Natural killer cell (primary cell): ENCODE results near the gene PCYOX1L. TPM values are rescaled to one million over a fixed set of nuclear protein-coding genes. Genes with fewer than 3 reads are reported as not detected.

Experiments
- ATAC-seq, 3 donors: fragments of 150-1000 bp in 2 of 3; fragments of 200-7000 bp in 1 of 3; cut with Tn5 transposase; 1 replicate in 1 of 3; 2 replicates in 2 of 3; pipeline ENCODE4 v1.10.0; 2021; ENCODE audit warnings: mild to moderate bottlenecking in 2 of 3, moderate library complexity in 2 of 3
- DNase-seq, 2 donors: peaks; one replicate each; pipeline versions ENCODE4 v3.0.0 to v3.0.0-alpha.2; 2013 to 2021; ENCODE audit warnings: mixed read lengths in 1 of 2
- H3K27ac ChIP-seq: one replicate; pipeline ENCODE4 v1.5.1; 2013; ENCODE audit warnings: mild to moderate bottlenecking, low read length
- H3K27me3 ChIP-seq: one replicate; pipeline ENCODE4 v1.6.1; 2013; ENCODE audit warnings: low read length; ENCODE audit not compliant: control insufficient read depth, insufficient read depth
- H3K36me3 ChIP-seq: one replicate; pipeline ENCODE4 v1.6.1; 2013; ENCODE audit warnings: low read length; ENCODE audit not compliant: control insufficient read depth, insufficient read depth
- H3K4me1 ChIP-seq: one replicate; pipeline ENCODE4 v1.6.1; 2013; ENCODE audit warnings: low read length; ENCODE audit not compliant: control insufficient read depth, insufficient read depth
- H3K4me3 ChIP-seq: one replicate; pipeline ENCODE4 v1.5.1; 2013; ENCODE audit warnings: low read length
- H3K9me3 ChIP-seq: one replicate; pipeline ENCODE4 v1.6.1; 2013; ENCODE audit warnings: low read length; ENCODE audit not compliant: control insufficient read depth, insufficient read depth
- H3K27ac Mint-ChIP-seq, 2 donors: one replicate each; pipeline ENCODE4 v1.8.0; 2022; ENCODE audit warnings: mild to moderate bottlenecking in 2 of 2, mixed read lengths in 2 of 2, moderate library complexity in 1 of 2
- H3K27me3 Mint-ChIP-seq, 2 donors: one replicate each; pipeline ENCODE4 v1.8.0; 2022; ENCODE audit warnings: low read depth in 2 of 2, mixed read lengths in 2 of 2
- H3K36me3 Mint-ChIP-seq: one replicate; pipeline ENCODE4 v1.8.0; 2022; ENCODE audit warnings: mixed read lengths
- H3K4me1 Mint-ChIP-seq, 2 donors: one replicate each; pipeline ENCODE4 v1.8.0; 2022; ENCODE audit warnings: mixed read lengths in 2 of 2
- H3K4me3 Mint-ChIP-seq: one replicate; pipeline ENCODE4 v1.8.0; 2022; ENCODE audit warnings: mild to moderate bottlenecking, moderate library complexity, mixed read lengths
- H3K9me3 Mint-ChIP-seq, 2 donors: one replicate each; pipeline ENCODE4 v1.8.0; 2022; ENCODE audit warnings: mixed read lengths in 2 of 2
- WGBS: methylation state at CpG from one replicate; pipeline ENCODE4 v1.1.7; 2013; ENCODE audit warnings: missing lambda C conversion rate; ENCODE audit not compliant: insufficient coverage; 5-methylcytosine and 5-hydroxymethylcytosine counted together
- intact Hi-C: fragments of 100-400 bp; cut with micrococcal nuclease; formaldehyde crosslinking; loops from one replicate; pipeline ENCODE4 v1.14.2; 2022
- total RNA-seq, 4 donors: library from RNA; stranded (reverse); fragments of 120-200 nt in 1 of 4; gene quantifications; one replicate each; pipeline versions ENCODE4 v1.2.3 to v1.2.4, GENCODE V29; 2013 to 2022
- TF ChIP-seq, protein P1 (sequence below): fragments of 200-600 bp; IDR thresholded peaks from one replicate; pipeline ENCODE4 v1.8.0; 2022; ENCODE audit warnings: antibody characterized with exemption

PCYOX1L gene
- total RNA-seq, 3 donors from 2014 or later (not counting 1 experiment from before 2014, with no cell fraction given) = 16.6 to 18.1 (median 16.8) TPM

DNA sequence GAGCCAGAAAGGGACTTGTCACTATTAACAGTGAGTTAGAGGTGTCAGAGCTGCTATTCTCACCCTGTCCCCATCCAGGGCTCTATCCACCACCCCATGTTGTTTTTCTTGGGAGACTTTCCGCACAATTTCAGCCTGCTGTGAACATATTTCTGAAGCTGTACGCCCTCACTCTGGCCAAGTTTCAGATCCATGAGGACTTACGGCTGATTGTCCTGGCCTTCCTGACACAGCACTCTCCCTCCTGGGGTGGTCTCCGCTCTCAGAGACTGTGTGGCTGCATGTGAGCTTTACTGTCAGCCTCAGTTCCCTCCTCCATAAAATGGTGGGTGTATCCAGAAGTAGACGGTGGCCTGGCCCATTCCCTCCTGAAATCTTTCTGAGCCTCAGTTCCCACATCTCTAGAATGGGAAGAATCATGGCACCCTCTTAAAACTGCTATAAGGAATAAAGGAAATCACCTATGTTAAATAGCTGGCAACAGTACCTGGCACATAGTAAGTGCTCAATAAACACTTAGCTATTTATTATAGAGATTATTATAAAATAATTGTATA, 22.1 kb downstream of the PCYOX1L start:
- no peak for ATAC-seq
- 98% methylated on average over 5 of the region's 5 CpGs for WGBS
- no peaks in the 10 kb centered on the region for H3K9me3 Mint-ChIP-seq
- H3K4me3 Mint-ChIP-seq = no peak overlapping the region
- H3K27me3 ChIP-seq = no peaks in the 10 kb centered on the region
- no peaks in the 10 kb centered on the region for H3K9me3 ChIP-seq
- H3K4me3 ChIP-seq = no peak overlapping the region
- intact Hi-C loops = no loop called here
- H3K4me1 ChIP-seq = peaks cover 5% of the 10 kb centered on the region
- H3K36me3 ChIP-seq = no peaks in the 10 kb centered on the region
- DNase-seq = no peak
- H3K36me3 Mint-ChIP-seq = no peaks in the 10 kb centered on the region
- no peak overlapping the region for H3K27ac Mint-ChIP-seq
- H3K4me1 Mint-ChIP-seq = peaks cover 0 to 4% of the 10 kb centered on the region in 2 donors
- TF ChIP-seq, protein P1, sequence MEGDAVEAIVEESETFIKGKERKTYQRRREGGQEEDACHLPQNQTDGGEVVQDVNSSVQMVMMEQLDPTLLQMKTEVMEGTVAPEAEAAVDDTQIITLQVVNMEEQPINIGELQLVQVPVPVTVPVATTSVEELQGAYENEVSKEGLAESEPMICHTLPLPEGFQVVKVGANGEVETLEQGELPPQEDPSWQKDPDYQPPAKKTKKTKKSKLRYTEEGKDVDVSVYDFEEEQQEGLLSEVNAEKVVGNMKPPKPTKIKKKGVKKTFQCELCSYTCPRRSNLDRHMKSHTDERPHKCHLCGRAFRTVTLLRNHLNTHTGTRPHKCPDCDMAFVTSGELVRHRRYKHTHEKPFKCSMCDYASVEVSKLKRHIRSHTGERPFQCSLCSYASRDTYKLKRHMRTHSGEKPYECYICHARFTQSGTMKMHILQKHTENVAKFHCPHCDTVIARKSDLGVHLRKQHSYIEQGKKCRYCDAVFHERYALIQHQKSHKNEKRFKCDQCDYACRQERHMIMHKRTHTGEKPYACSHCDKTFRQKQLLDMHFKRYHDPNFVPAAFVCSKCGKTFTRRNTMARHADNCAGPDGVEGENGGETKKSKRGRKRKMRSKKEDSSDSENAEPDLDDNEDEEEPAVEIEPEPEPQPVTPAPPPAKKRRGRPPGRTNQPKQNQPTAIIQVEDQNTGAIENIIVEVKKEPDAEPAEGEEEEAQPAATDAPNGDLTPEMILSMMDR = no peak
- H3K27me3 Mint-ChIP-seq = no peaks in the 10 kb centered on the region
- no peak overlapping the region for H3K27ac ChIP-seq

DNA sequence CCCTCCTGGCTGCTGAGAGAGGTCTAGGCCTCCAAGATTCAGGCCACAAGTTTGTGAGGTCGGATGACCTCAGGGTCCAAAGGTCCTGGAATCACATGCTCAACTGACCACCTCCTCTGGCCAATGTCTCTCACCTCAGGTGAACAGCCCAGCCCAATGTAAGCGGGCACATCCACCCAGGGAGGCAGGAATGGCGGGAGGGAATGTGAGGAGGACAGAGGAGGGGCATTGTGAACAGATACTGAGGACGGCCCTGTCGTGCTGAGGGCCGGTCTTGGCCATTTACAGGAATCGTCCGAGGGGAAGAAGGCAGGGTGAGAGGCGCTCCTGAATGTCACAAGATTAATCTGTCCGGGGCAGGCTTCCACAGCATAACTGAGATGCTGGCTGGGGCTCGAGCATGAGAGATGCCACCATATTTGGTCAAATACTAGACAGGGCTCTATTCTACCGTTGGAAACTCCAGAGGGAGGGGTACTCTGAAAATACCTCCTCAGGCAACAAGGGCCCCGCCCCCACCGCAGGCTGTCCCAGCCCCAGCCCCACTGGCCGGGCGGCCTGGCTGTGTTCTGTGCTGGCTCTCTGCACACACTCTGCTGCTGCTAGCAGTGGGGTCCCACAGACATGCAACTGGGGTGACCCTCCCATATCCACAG, 22.7 kb downstream of the PCYOX1L start:
- no peak overlapping the region for H3K4me3 ChIP-seq
- H3K27me3 Mint-ChIP-seq = no peaks in the 10 kb centered on the region
- no peaks in the 10 kb centered on the region for H3K36me3 ChIP-seq
- TF ChIP-seq, protein P1 = no peak
- H3K27me3 ChIP-seq = no peaks in the 10 kb centered on the region
- intact Hi-C loops = no loop called here
- 88% methylated on average over 16 of the region's 16 CpGs for WGBS
- peaks cover 0 to 4% of the 10 kb centered on the region in 2 donors for H3K4me1 Mint-ChIP-seq
- no peak overlapping the region for H3K27ac Mint-ChIP-seq
- H3K9me3 ChIP-seq = no peaks in the 10 kb centered on the region
- ATAC-seq (no peak), DNase-seq (no peak)
- no peak overlapping the region for H3K27ac ChIP-seq
- peaks cover 5% of the 10 kb centered on the region for H3K4me1 ChIP-seq
- no peaks in the 10 kb centered on the region for H3K9me3 Mint-ChIP-seq
- no peak overlapping the region for H3K4me3 Mint-ChIP-seq
- no peaks in the 10 kb centered on the region for H3K36me3 Mint-ChIP-seq

DNA sequence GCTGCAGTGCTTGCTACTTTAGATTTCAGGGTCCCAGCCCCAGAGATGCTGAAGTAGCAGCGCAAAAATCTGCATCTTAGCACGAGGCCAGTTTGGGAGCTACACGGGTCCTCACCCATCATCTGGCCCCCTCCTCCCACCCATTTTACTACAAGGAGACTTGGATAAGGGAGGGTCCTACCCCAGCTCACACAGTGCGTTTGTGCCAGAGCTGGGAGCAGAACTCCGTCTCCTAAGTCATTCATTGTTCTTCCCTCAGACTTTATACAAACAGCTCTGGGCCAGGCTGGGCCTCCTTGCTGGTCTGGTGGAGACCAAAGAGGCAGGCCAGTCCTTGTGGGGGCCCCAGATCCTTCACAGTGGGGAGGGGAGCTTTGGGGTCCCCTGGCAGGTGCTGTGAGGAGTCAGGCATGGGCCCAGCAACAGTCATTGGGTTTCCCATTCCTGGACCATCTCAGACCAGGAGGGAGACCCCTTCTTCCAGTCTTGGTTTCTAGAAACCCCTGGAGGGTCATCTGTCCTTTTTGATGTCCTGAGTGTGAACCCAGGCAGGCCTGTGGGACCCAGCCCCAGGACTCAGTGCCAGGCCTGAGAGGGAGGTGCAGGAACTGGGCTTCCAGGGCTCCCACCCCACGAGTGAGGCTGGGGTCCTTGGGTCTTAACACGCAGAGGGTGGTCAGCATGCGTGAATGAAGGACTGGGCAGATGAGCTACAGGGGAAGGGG, 23.6 kb downstream of the PCYOX1L start:
- H3K9me3 ChIP-seq = no peaks in the 10 kb centered on the region
- 53% methylated on average over 8 of the region's 8 CpGs for WGBS
- H3K4me1 Mint-ChIP-seq = peaks cover 0 to 4% of the 10 kb centered on the region in 2 donors
- TF ChIP-seq, protein P1 = no peak
- H3K27ac ChIP-seq = no peak overlapping the region
- ATAC-seq = no peak
- no peak for DNase-seq
- intact Hi-C loops = no loop called here
- no peak overlapping the region for H3K4me3 Mint-ChIP-seq
- H3K36me3 Mint-ChIP-seq = no peaks in the 10 kb centered on the region
- no peaks in the 10 kb centered on the region for H3K27me3 ChIP-seq
- H3K4me3 ChIP-seq = no peak overlapping the region
- H3K27me3 Mint-ChIP-seq = no peaks in the 10 kb centered on the region
- no peaks in the 10 kb centered on the region for H3K36me3 ChIP-seq
- H3K27ac Mint-ChIP-seq = no peak overlapping the region
- H3K4me1 ChIP-seq = peaks cover 5% of the 10 kb centered on the region
- H3K9me3 Mint-ChIP-seq = no peaks in the 10 kb centered on the region
